Measurements from ENCODE around the gene JADE3.

The JADE3 gene

GRCh38 chrX:47047989-47048388 is 135.8 kb downstream of the JADE3 start:
- no peak for DNase-seq

- DNase-seq, result no peak
Observed at GRCh38 chrX:47059142-47059874, 147.1 kb downstream of the JADE3 start.

GRCh38 chrX:47060708-47061107 is 148.5 kb downstream of the JADE3 start:
- DNase-seq, result no peak

DNA sequence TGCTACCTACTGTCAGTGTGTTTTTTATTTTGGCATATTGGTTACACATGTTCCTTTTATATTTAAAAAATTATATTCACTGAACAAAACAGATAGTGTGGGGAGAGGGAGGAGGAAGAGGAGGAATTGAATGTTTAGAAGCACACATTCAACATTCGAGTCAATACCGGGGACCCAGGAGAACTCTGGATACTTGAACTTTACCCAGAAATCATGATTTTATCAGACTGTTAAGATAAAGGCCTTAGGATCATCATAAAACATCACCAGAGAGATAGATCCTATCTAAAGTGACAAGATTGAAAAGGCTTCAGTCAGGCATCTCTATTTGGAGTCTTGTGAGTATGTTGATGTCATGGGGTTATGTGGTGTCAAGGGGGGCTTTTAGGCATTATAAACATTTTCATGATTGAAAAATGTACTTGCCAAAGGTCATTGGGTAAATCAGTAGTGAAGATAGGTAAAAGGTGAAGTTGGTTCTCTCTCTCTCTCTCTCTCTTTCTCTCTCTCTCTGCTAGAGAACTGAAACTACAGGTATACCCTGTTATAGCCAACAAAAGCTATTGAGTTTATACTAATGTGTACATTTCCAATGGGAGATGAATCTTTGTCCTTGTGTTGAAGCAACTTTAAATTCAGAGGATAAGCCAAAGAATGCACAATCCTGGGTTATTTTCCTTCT is 149.2 kb downstream of the JADE3 start:
- no peak for DNase-seq

GRCh38 chrX:47063179-47063578 is 151.0 kb downstream of the JADE3 start:
- DNase-seq, result no peak

- DNase-seq, result no peak
Observed at GRCh38 chrX:47068214-47068613, 156.0 kb downstream of the JADE3 start.

GRCh38 chrX:47068720-47069119 is 156.5 kb downstream of the JADE3 start:
- no peak for DNase-seq

DNA sequence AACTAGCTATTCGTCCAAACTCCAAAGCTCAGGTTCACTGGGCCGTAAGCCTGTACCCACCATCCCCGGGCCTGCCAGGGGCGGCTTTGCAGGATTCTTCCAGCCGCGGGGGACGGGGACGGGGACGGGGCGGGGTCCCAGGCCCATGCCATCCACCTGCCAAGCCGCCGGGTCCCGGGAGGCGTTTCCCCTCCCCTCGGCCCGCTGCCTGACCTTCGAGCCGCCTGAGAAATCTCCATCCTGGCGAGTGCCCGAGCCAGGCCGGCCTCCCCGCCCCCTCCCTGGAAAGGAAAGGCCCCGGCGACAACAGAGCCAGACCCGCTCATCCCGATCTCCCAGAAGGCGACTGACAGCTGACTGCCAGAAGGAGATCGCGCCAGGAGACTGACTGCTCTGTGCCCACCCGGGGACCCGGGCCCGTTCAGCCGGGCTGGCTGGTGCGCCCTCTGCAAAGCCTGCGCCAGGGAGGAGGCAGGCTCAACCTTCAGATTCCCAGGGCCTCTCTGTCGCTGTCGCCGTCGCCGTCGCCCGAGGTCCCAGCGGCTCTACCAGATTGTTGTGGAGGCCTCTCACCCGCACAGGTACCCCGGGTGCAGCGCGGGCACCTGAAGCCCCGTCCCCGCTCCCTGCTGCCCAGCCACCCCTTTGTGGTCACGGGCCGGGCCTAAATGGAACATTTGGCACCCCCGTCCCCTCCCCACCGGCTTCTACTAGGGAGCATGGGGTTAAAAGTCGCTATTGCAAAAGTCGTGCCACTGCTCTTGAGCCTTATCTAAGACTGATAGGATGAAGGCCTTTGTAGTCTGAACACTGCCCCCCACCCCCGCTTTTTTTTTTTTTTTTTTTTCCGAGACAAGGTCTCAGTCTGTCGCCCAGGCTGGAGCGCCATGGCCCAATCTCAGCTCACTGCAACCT is 166.2 kb downstream of the JADE3 start, which contains the start of gene RGN:
Gene RGN, plus strand, starts transcription at position 315 of the 915 bp plus-strand sequence. CDS start 2,702 bp downstream, outside the sequence.
- DNase-seq, result peak; percentile 8

DNA sequence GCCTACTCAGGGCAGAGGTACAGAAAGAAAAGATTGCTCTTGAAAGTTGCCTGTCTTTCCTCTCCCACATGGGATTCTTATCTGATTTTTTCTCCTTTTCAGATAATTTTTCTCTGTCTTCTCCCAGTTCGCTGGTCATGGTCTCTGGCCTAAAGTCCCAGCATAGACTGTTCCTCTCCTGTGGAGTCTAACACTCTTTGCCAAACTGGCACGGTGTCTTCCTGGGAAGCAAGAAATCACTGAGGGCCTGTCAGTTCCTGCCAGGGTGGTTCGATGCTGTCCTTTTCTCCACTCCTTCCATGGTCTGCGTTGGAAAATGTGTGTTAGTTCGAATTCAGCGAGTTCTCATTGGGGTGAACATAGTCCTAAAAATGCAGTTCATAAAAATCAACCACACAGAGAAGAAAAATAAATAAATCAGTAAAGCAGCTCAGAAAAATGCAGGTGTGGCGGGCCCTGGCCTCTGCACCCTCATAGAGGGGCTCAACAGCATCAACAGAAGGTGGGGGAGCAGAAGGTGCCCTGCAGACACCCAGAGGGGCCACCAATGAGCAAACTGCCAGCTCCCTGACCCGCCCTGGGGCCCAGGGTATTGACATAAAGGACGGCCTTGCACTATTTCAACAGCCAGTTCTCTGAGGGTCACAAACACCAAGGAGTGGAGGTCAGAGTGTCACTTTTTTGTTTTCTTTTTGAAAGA is 168.1 kb downstream of the JADE3 start:
- no peak for DNase-seq

GRCh38 chrX:47080915-47081236 is 168.7 kb downstream of the JADE3 start:
- DNase-seq, result no peak

GRCh38 chrX:47091149-47091775 is 179.0 kb downstream of the JADE3 start:
- no peak for DNase-seq

DNA sequence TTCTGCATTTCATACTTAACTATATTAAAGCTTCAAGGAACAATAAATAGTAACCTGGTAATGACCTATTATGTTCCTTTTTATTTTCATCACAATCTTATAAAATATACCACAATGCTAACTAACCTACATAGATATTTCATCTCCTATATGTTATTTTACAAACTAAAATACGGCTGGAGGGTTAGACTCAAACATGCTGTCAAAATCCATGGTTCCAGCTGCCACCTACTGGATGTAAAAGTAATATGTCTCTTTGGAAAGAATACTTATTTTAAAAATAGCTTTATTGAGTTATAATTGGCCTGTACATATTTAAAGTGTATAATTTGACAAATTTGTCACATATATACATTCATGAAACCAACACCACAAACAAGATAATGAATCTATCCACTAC is 181.0 kb downstream of the JADE3 start:
- peak; percentile 41 for DNase-seq

DNA sequence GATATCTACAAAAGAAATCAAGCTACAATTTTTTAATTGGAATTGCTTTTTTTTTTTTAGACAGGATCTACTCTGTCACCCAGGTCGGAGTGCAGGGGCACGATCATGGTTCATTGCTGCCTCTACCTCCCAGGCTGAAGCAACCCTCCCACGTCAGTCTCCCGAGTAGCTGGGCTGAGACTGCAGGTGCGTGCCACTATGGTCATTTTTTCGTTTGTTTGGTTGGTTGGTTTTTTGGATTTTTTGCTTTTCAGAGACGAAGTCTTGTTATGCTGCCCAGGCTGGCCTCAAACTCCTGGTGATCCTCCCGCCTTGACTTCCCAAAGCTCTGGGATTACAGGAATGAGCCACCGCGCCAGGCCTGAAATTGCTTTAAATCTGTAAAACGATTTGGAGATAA is 181.6 kb downstream of the JADE3 start:
- no peak for DNase-seq

DNA sequence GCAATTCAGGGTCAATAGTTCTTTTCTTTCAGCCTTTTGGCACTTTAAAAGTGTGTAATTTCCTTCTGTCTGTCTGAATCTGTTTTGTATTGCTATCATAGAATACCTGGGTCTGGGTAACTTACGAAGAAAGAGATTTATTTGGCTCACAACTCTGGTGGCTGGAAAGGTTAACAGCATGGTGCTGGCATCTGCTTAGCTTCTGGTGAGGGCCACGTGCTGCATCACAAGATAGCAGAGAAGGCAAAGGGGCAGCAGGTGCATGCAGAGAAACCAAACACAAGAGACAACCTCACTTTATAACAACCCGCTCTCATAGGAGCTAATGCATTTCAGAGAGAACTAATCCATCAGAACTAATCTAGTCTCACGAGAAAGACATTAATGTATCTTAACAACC is 184.8 kb downstream of the JADE3 start:
- no peak for DNase-seq

DNA sequence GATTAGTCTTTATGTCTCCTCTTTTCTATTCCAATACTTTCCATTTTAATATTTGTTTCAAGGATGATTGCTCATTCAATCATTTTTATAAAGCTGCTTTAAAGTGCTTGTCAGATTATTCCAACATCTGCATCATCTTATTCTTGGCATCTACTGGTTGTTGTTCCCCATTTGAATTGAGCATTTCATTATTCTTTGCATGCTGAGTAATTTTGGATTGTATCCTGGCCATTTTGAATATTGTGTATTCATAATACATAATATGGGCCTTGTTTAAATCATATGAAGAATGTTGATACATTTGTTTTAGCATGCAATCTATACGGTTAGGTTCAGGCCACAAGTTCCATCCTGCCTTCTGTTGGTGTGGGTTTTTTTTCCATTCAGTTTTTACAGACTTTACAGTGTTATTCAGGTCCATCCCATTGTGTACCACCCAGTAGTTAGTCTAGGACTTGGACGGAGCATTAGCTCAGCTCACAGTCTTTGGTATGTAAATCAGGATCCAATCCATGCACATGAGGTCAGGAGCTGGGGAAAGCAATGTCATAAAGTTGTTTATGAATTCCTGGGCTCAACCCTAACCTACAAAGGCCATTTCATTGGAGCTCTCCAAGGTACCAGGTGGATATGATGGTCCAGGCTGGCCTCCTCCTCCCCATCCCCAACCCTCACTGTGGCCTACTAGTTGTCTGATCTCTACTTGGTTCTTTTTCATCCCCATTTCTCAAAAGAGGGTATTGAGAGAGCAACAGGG is 186.3 kb downstream of the JADE3 start:
- DNase-seq, result no peak

DNA sequence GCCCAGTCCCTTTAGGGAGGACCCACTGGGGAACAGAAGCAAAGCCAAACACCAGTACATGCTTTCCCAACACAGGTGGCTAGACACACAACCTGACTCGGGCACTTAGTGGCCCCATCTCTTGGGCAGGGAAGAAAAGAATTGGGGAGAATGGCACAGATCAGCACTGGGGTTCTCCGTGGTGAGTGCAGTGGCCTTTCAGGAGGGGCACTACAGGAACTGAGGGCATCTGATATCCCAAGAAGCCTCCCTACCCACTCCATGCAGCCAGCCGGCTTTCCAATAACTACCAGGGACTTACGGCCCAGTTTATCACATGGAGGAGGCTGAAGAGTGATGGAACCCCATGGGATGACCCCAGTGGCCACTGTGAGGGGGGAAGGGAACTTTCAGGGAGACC is 189.0 kb downstream of the JADE3 start:
- DNase-seq, result no peak
